Type B pancreatic cell (in vitro differentiated cells): ENCODE results near the gene CACNA2D1. TPM values are rescaled to one million over a fixed set of nuclear protein-coding genes. Genes with fewer than 3 reads are reported as not detected.

Experiments used
- DNase-seq: peaks from one replicate; pipeline ENCODE4 v3.0.0; 2021; ENCODE audit warnings: mixed read lengths; ENCODE audit not compliant: unreplicated experiment; ENCODE audit errors: extremely low spot score
- H3K27ac Mint-ChIP-seq: 2 replicates; pipeline ENCODE4 v1.8.0; 2021; ENCODE audit warnings: mild to moderate bottlenecking, mixed read lengths
- H3K27me3 Mint-ChIP-seq: 2 replicates; pipeline ENCODE4 v1.8.0; 2021; ENCODE audit warnings: mixed read lengths
- H3K36me3 Mint-ChIP-seq: 2 replicates; pipeline ENCODE4 v1.8.0; 2021; ENCODE audit warnings: mixed read lengths
- H3K4me1 Mint-ChIP-seq: one replicate; pipeline ENCODE4 v1.8.0; 2021; ENCODE audit warnings: mixed read lengths; ENCODE audit not compliant: unreplicated experiment
- H3K4me3 Mint-ChIP-seq: 2 replicates; pipeline ENCODE4 v1.8.0; 2021; ENCODE audit warnings: mild to moderate bottlenecking, mixed read lengths
- H3K9me3 Mint-ChIP-seq: 2 replicates; pipeline ENCODE4 v1.8.0; 2021; ENCODE audit warnings: mixed read lengths
- total RNA-seq: library from RNA; stranded (reverse); gene quantifications from 2 replicates; pipeline ENCODE4 v1.2.1, GENCODE V29; 2021; ENCODE audit warnings: low replicate concordance
- TF ChIP-seq, protein P1 (sequence below): fragments of 200-600 bp; sonication (generic); conservative IDR thresholded peaks from 2 replicates; pipeline ENCODE4 v1.5.0; 2021; ENCODE audit warnings: antibody characterized with exemption, mild to moderate bottlenecking

The CACNA2D1 gene
- total RNA-seq, 1 donor from 2014 or later = 21.5 TPM

DNA sequence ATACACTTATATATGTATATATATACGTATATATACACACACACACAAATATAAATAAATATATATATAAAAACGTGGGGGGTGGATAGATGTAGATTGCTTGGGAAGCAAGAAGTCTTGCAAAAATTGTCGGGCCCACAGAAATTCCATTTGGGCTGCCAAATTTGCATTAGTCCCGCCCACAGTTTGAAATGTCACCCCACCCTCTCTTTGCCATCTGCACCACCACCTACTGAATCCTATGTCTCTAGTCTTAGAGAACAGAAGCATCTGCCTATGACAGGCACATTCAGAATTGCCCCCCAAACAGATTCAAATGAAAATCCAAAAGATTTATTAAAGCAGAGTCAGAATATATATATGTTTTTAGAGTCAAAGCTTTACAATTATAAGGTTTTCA, 25.6 kb upstream of the CACNA2D1 start:
- Mint-ChIP-seq H3K4me1 (no peaks in the 10 kb centered on the region), H3K4me3 (no peak overlapping the region), H3K36me3 (no peaks in the 10 kb centered on the region), H3K9me3 (no peaks in the 10 kb centered on the region), H3K27ac (no peak overlapping the region), H3K27me3 (no peaks in the 10 kb centered on the region)
- TF ChIP-seq, protein P1, sequence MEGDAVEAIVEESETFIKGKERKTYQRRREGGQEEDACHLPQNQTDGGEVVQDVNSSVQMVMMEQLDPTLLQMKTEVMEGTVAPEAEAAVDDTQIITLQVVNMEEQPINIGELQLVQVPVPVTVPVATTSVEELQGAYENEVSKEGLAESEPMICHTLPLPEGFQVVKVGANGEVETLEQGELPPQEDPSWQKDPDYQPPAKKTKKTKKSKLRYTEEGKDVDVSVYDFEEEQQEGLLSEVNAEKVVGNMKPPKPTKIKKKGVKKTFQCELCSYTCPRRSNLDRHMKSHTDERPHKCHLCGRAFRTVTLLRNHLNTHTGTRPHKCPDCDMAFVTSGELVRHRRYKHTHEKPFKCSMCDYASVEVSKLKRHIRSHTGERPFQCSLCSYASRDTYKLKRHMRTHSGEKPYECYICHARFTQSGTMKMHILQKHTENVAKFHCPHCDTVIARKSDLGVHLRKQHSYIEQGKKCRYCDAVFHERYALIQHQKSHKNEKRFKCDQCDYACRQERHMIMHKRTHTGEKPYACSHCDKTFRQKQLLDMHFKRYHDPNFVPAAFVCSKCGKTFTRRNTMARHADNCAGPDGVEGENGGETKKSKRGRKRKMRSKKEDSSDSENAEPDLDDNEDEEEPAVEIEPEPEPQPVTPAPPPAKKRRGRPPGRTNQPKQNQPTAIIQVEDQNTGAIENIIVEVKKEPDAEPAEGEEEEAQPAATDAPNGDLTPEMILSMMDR = no peak
- DNase-seq = no peak

GRCh38 chr7:82468435-82468834, 24.9 kb upstream of the CACNA2D1 start:
- H3K27me3 Mint-ChIP-seq = no peaks in the 10 kb centered on the region
- TF ChIP-seq, protein P1 = no peak
- H3K27ac Mint-ChIP-seq = no peak overlapping the region
- no peak overlapping the region for H3K4me3 Mint-ChIP-seq
- no peaks in the 10 kb centered on the region for H3K4me1 Mint-ChIP-seq
- no peak for DNase-seq
- H3K9me3 Mint-ChIP-seq = no peaks in the 10 kb centered on the region
- no peaks in the 10 kb centered on the region for H3K36me3 Mint-ChIP-seq

DNA sequence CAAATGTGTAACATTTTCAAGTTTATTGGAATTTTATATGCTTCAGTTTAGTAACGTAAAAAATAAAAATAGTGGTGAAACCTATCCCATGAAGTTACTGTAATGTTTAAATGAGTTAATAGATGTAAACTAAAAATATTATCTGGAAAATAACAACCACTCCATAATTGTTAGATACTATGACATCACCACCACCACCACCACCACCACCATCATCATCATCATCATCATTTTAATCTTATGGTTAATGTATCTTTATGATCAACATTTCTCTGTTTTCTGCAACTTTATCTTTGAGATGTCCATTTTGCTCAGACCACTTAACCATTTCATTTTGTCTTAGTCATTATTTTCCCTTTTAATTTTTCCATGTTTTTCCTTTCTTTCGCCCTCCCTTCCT, 23.4 kb upstream of the CACNA2D1 start:
- DNase-seq = no peak
- TF ChIP-seq, protein P1 = no peak
- Mint-ChIP-seq H3K36me3 (no peaks in the 10 kb centered on the region), H3K4me3 (no peak overlapping the region), H3K9me3 (no peaks in the 10 kb centered on the region), H3K27ac (no peak overlapping the region), H3K27me3 (no peaks in the 10 kb centered on the region), H3K4me1 (no peaks in the 10 kb centered on the region)

DNA sequence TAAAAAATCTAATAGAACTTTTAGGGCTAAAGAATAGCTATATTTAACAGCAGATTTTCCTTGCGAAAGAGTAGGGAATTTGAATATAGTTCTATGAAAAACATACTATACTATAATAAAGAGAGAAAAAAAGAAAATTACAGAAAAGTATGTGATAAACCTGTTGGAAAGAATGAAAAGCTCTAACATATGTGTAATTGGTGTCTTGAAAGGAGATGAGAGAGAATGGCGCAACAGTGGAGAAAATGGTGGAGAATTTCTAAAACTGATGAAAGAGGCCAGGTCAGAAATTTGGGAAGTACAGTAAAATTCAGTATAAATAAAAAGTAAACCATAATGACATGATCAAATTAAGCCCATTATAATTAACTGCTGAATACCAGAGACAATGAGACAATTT, 20.8 kb upstream of the CACNA2D1 start:
- Mint-ChIP-seq H3K4me3 (no peak overlapping the region), H3K4me1 (no peaks in the 10 kb centered on the region), H3K27me3 (no peaks in the 10 kb centered on the region), H3K27ac (no peak overlapping the region), H3K36me3 (no peaks in the 10 kb centered on the region), H3K9me3 (no peaks in the 10 kb centered on the region)
- TF ChIP-seq, protein P1 = no peak
- DNase-seq = no peak

DNA sequence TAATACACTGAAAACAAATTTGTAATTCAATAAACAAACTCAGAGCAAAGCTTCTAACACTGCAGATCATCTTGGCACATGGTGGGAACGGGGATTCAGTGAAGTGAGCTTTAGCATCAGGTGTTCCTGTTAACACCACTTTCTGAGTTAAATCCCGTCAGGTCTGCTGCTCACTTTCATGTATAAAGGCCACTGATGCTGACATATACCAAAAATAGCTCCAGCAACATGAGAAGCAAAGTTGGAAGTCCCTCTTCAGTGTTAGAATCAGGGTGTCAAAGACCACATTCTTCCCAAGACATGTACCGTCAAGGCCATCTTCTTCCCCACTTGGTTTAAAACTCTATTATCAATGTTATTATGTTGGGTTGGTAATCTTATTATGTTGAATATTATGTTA, 11.7 kb upstream of the CACNA2D1 start:
- H3K9me3 Mint-ChIP-seq = no peaks in the 10 kb centered on the region

More for the DNA sequence above, 11.7 kb upstream of the CACNA2D1 start:
- no peak for DNase-seq
- Mint-ChIP-seq H3K4me3 (no peak overlapping the region), H3K27me3 (no peaks in the 10 kb centered on the region), H3K27ac (no peak overlapping the region), H3K36me3 (no peaks in the 10 kb centered on the region), H3K4me1 (peaks cover 8% of the 10 kb centered on the region)
- TF ChIP-seq, protein P1 = no peak
